Progenitor cell of endocrine pancreas (in vitro differentiated cells): ENCODE results near the gene INS. TPM values are rescaled to one million over a fixed set of nuclear protein-coding genes. Genes with fewer than 3 reads are reported as not detected.

ENCODE experiments used
- DNase-seq: peaks from one replicate; pipeline ENCODE4 v3.0.0; 2021; ENCODE audit warnings: low spot score; ENCODE audit not compliant: unreplicated experiment
- H3K27ac Mint-ChIP-seq: 2 replicates; pipeline ENCODE4 v1.8.0; 2021; ENCODE audit warnings: mild to moderate bottlenecking, moderate library complexity, mixed read lengths
- H3K27me3 Mint-ChIP-seq: 2 replicates; pipeline ENCODE4 v1.8.0; 2021; ENCODE audit warnings: mixed read lengths
- H3K36me3 Mint-ChIP-seq: 2 replicates; pipeline ENCODE4 v1.8.0; 2022; ENCODE audit warnings: mixed read lengths; ENCODE audit not compliant: insufficient read depth
- H3K4me1 Mint-ChIP-seq: 2 replicates; pipeline ENCODE4 v1.8.0; 2021; ENCODE audit warnings: low read depth, mixed read lengths
- H3K4me3 Mint-ChIP-seq: 2 replicates; pipeline ENCODE4 v1.8.0; 2021; ENCODE audit warnings: low read depth, mild to moderate bottlenecking, moderate library complexity, mixed read lengths
- H3K9me3 Mint-ChIP-seq: 2 replicates; pipeline ENCODE4 v1.8.0; 2021; ENCODE audit warnings: low read depth, mixed read lengths
- CTCF ChIP-seq: fragments of 200-600 bp; sonication (generic); IDR thresholded peaks from one replicate; pipeline ENCODE4 v1.5.0; 2021; ENCODE audit warnings: antibody characterized with exemption, mild to moderate bottlenecking; ENCODE audit not compliant: unreplicated experiment
- total RNA-seq: library from RNA; stranded (reverse); gene quantifications from 2 replicates; pipeline ENCODE4 v1.2.1, GENCODE V29; 2021

Gene INS
- total RNA-seq, 1 donor from 2014 or later: 75.2 TPM

GRCh38 chr11:2131371-2132236 is 29.4 kb downstream of the INS start:
- peak overlapping the region; percentile 70 for H3K27ac Mint-ChIP-seq
- no peak for TF ChIP-seq CTCF
- no peak for DNase-seq
- peaks cover 5% of the 10 kb centered on the region for H3K4me1 Mint-ChIP-seq
- peaks cover 25% of the 10 kb centered on the region for H3K27me3 Mint-ChIP-seq
- no peaks in the 10 kb centered on the region for H3K9me3 Mint-ChIP-seq
- H3K4me3 Mint-ChIP-seq: peak overlapping the region; percentile 5
- H3K36me3 Mint-ChIP-seq: peaks cover 19% of the 10 kb centered on the region

GRCh38 chr11:2130881-2131352 is 30.1 kb downstream of the INS start:
- peaks cover 2% of the 10 kb centered on the region for H3K4me1 Mint-ChIP-seq
- H3K36me3 Mint-ChIP-seq: peaks cover 14% of the 10 kb centered on the region
- no peak overlapping the region for H3K4me3 Mint-ChIP-seq
- no peak for TF ChIP-seq CTCF
- peak; percentile 8 for DNase-seq
- peak overlapping the region; percentile 70 for H3K27ac Mint-ChIP-seq
- H3K9me3 Mint-ChIP-seq: no peaks in the 10 kb centered on the region
- H3K27me3 Mint-ChIP-seq: peaks cover 18% of the 10 kb centered on the region

DNA sequence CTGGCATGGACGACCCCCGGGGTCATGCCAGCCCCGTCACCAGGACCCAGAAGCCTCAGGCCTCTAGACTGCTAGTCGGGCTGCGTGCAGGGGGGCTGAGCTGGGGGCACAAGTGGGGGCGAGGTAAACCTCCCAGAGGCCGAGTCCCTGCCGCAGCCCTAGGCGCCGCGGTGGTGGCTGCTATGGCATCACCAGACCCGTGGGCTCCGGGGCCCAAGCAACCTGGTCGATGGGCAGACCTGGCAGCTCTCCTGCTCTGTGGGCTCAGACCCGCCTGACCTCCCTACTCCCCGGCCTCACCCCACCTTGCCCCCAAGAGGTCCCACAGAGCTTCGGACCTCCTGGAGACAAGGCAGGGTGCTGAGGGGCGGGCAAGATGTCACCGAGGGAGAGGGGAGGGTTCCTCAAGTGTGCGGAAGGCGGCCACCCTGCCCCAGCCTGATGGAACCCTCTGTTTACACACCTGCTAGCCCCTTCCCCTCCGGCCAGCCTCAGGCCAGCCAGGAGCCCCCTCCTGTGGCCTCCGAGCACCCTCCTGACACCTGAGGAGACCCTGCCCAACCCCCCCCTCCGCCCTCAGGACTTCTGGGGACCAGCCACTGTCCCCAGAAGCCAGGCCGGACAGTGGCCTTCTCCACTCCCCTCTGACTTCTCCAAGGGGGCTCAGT is 31.2 kb downstream of the INS start:
- Mint-ChIP-seq H3K4me3 (no peak overlapping the region), H3K4me1 (peaks cover 2% of the 10 kb centered on the region), H3K36me3 (peaks cover 10% of the 10 kb centered on the region), H3K27ac (no peak overlapping the region), H3K9me3 (no peaks in the 10 kb centered on the region), H3K27me3 (peaks cover 15% of the 10 kb centered on the region)
- TF ChIP-seq CTCF: no peak
- DNase-seq: no peak

DNA sequence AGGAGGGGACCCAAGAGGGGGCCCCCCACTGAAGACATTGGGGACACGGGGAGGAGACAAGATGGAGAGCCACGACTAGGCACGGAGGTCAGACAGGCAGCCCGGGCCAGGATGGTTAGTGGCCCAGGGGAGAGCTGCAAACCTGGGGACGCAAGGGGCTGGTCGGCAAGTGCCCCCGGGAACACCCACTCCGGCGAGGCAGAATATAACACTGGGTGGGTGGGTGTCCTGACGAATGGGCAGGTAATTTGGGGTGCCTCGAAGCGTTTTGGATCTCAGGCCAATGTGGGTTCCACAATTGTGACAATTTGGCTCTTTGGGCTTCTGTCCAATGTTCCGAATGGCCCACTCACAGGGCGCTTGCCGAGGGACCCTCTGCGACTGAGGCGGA is 31.7 kb downstream of the INS start:
- no peak for DNase-seq
- Mint-ChIP-seq H3K4me3 (no peak overlapping the region), H3K4me1 (peaks cover 2% of the 10 kb centered on the region), H3K27me3 (peaks cover 15% of the 10 kb centered on the region), H3K9me3 (no peaks in the 10 kb centered on the region), H3K36me3 (peaks cover 10% of the 10 kb centered on the region), H3K27ac (peak overlapping the region; percentile 65)
- TF ChIP-seq CTCF: no peak

DNA sequence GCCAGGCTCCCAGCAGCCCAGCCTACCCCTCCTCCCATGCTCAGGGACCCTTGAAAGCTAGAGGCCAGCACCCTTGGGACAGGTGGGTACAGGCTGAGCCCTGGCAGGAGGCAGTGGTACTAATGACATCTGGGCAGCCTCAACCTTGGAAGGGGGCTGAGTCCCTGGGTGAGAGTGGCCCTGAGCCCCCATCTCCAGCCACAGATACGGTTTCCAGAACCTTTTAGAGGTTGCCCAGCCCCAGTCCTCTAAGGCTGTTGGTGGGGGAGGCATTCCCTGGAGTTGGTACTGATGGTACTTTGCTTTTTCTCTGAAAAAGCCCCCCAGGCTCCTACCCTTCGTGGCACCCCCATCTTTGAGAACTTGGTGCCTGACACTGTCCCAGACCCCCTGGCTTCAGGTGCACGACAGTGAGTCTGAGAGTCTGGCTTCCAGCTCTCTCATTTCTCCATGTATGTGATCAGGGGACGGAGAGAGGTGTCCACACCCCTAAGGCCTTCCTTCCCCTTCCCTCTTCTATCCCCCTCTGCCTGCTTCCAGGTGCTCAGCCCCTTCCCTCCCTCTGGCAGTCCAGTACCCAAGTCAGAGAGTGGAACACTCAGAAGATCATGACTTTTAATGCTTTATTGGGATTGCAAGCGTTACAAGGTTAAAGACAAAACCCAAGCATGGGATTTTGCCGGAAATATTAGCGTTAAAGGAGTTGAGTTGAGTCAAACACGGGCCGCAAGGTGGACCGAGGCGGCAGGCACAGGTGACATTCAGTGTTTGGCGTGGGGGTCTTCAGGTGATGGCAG is 32.3 kb downstream of the INS start:
- H3K4me1 Mint-ChIP-seq: peaks cover 2% of the 10 kb centered on the region
- H3K4me3 Mint-ChIP-seq: no peak overlapping the region
- TF ChIP-seq CTCF: no peak
- peaks cover 10% of the 10 kb centered on the region for H3K36me3 Mint-ChIP-seq
- no peak for DNase-seq
- H3K27me3 Mint-ChIP-seq: peaks cover 15% of the 10 kb centered on the region
- no peaks in the 10 kb centered on the region for H3K9me3 Mint-ChIP-seq
- H3K27ac Mint-ChIP-seq: peak overlapping the region; percentile 65
